CD4-positive, alpha-beta T cell (primary cell): ENCODE data around the gene FAM234A. TPM values are rescaled to one million over a fixed set of nuclear protein-coding genes. Genes with fewer than 3 reads are reported as not detected.

ENCODE experiments used
- ATAC-seq: fragments of 200-7000 bp; cut with Tn5 transposase; one replicate; pipeline ENCODE4 v1.10.0; 2022; ENCODE audit warnings: mild to moderate bottlenecking; ENCODE audit not compliant: poor library complexity
- CTCF ChIA-PET: fragments of 350-600 bp; sonication (Branson Sonifier 250); formaldehyde crosslinking; loops from one replicate; lab custom pipeline; 2021; ENCODE audit warnings: antibody characterized with exemption, inconsistent platforms; lab: Charles Lee
- POLR2A ChIA-PET: fragments of 350-600 bp; sonication (Branson Sonifier 250); formaldehyde crosslinking; loops from one replicate; lab custom pipeline; 2021; ENCODE audit warnings: antibody characterized with exemption, inconsistent platforms; lab: Charles Lee
- DNase-seq, 14 experiments: peaks; one replicate each; pipeline ENCODE4 v3.0.0-alpha.2; 2013 to 2020; ENCODE audit warnings: mixed read lengths in 2 of 14
- H3K27ac ChIP-seq, 2 donors: one replicate each; pipeline versions ENCODE4 v1.5.1 to v1.7.0; 2013; ENCODE audit warnings: low read length in 2 of 2, low read depth in 1 of 2, mild to moderate bottlenecking in 1 of 2
- H3K27me3 ChIP-seq, 2 experiments: 1 replicate in 1 of 2; 2 replicates in 1 of 2; pipeline versions ENCODE4 v1.6.1 to v1.7.0; 2013; ENCODE audit warnings: low read length in 2 of 2, control low read depth in 1 of 2, mild to moderate bottlenecking in 1 of 2, moderate library complexity in 1 of 2; ENCODE audit not compliant: insufficient read depth in 2 of 2, control insufficient read depth in 1 of 2
- H3K36me3 ChIP-seq: one replicate; pipeline ENCODE4 v1.6.1; 2013; ENCODE audit warnings: low read length, control low read depth; ENCODE audit not compliant: insufficient read depth
- H3K4me1 ChIP-seq: one replicate; pipeline ENCODE4 v1.6.1; 2013; ENCODE audit warnings: low read length, control low read depth; ENCODE audit not compliant: insufficient read depth
- H3K4me3 ChIP-seq: one replicate; pipeline ENCODE4 v1.5.1; 2013; ENCODE audit warnings: mild to moderate bottlenecking, low read length, moderate library complexity
- H3K9me3 ChIP-seq, 2 experiments: 1 replicate in 1 of 2; 2 replicates in 1 of 2; pipeline versions ENCODE4 v1.6.1 to v1.7.0; 2013; ENCODE audit warnings: low read length in 2 of 2, mild to moderate bottlenecking in 2 of 2, control low read depth in 1 of 2, moderate library complexity in 1 of 2; ENCODE audit not compliant: control insufficient read depth in 1 of 2, insufficient read depth in 1 of 2
- H3K27ac Mint-ChIP-seq: one replicate; pipeline ENCODE4 v1.8.0; 2020; ENCODE audit warnings: mixed read lengths
- H3K27me3 Mint-ChIP-seq: one replicate; pipeline ENCODE4 v1.8.0; 2021; ENCODE audit warnings: mixed read lengths
- H3K36me3 Mint-ChIP-seq: one replicate; pipeline ENCODE4 v1.8.0; 2021; ENCODE audit warnings: low read depth, mixed read lengths
- H3K4me1 Mint-ChIP-seq: one replicate; pipeline ENCODE4 v1.8.0; 2021; ENCODE audit warnings: low read depth, mixed read lengths
- H3K4me3 Mint-ChIP-seq: one replicate; pipeline ENCODE4 v1.8.0; 2020; ENCODE audit warnings: mild to moderate bottlenecking, mixed read lengths
- H3K9me3 Mint-ChIP-seq: one replicate; pipeline ENCODE4 v1.8.0; 2020; ENCODE audit warnings: mixed read lengths
- CTCF ChIP-seq: fragments of 200-600 bp; IDR thresholded peaks from one replicate; pipeline ENCODE4 v1.8.0; 2022; ENCODE audit warnings: antibody characterized with exemption, mild to moderate bottlenecking
- intact Hi-C, 2 experiments: fragments of 100-400 bp; cut with DNase I in 1 of 2; cut with micrococcal nuclease in 1 of 2; formaldehyde crosslinking; loops; one replicate each; pipeline versions ENCODE4 v1.15.1 to v1.9.0; 2023 to 2025; cut with DNase I, micrococcal nuclease
- total RNA-seq, 174 experiments: library from RNA in 2 of 174; stranded (reverse) in 2 of 174; gene quantifications; one replicate each; pipeline ENCODE4 v1.2.3 and lab custom pipeline; 2021 to 2026

FAM234A gene
- total RNA-seq, 2 experiments from 2014 or later, result 15.6 to 17.0 TPM

GRCh38 chr16:306911-307370 lies 72.3 kb downstream of the FAM234A start:
- no peak overlapping the region for H3K27ac ChIP-seq
- H3K4me1 Mint-ChIP-seq, result peaks cover 7% of the 10 kb centered on the region
- CTCF ChIA-PET, result no interaction called here
- DNase-seq (no peak), ATAC-seq (no peak)
- H3K4me3 ChIP-seq, result no peak overlapping the region
- H3K36me3 ChIP-seq, result peaks cover 71% of the 10 kb centered on the region
- no peaks in the 10 kb centered on the region for H3K9me3 ChIP-seq
- no peaks in the 10 kb centered on the region for H3K27me3 ChIP-seq
- POLR2A ChIA-PET, result no interaction called here
- no peak for TF ChIP-seq CTCF
- H3K27me3 Mint-ChIP-seq, result no peaks in the 10 kb centered on the region
- H3K27ac Mint-ChIP-seq, result no peak overlapping the region
- H3K9me3 Mint-ChIP-seq, result no peaks in the 10 kb centered on the region
- no peak overlapping the region for H3K4me3 Mint-ChIP-seq
- intact Hi-C loops, result no loop called here
- peaks cover 11% of the 10 kb centered on the region for H3K4me1 ChIP-seq
- H3K36me3 Mint-ChIP-seq, result peaks cover 45% of the 10 kb centered on the region

DNA sequence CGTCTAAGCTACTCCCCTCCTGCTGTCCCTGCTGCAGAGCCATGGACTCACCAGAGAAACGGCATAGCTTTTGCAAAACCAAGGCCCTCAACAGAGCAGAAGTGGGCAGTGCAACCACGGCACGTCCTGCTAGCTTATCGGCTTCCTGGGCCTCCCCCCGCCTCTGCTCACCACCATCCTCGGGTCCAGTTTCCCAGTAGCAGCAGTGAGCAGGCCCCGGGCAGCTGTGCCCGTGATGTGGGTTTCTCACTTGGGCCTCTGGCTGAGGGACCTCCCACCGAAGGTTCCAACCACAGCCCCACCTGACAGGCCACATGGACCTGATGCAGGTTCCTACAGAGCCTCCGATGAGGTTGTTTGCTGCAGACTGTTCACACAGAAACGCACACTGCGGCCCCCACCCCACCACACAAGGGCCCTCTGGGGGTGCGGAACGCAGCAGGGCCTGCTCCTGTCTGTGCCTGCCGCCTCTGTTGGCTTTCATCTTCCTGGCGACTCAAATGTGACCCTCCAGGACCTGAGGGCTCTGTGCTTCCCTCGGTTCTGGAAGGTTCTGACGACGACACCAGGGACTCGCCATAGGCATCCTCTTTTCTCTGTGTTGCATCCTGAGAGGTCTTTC lies 73.2 kb downstream of the FAM234A start:
- H3K4me3 ChIP-seq, result no peak overlapping the region
- ATAC-seq (no peak), DNase-seq (no peak)
- Mint-ChIP-seq H3K27me3 (no peaks in the 10 kb centered on the region), H3K36me3 (peaks cover 54% of the 10 kb centered on the region), H3K27ac (no peak overlapping the region), H3K4me1 (peaks cover 7% of the 10 kb centered on the region), H3K9me3 (no peaks in the 10 kb centered on the region), H3K4me3 (no peak overlapping the region)
- H3K36me3 ChIP-seq, result peaks cover 71% of the 10 kb centered on the region
- no peaks in the 10 kb centered on the region for H3K27me3 ChIP-seq
- ChIA-PET CTCF (no interaction called here), POLR2A (interaction anchor here (1.1 kb wide), 1 partner anchor 45 kb away, joined by 3 read pairs; no protein-coding TSS in a partner anchor)
- no peak for TF ChIP-seq CTCF
- H3K27ac ChIP-seq, result no peak overlapping the region
- no peaks in the 10 kb centered on the region for H3K9me3 ChIP-seq
- intact Hi-C loops, result no loop called here
- peaks cover 11% of the 10 kb centered on the region for H3K4me1 ChIP-seq

- Histone ChIP-seq H3K4me1 (peaks cover 11% of the 10 kb centered on the region), H3K4me3 (no peak overlapping the region), H3K27me3 (no peaks in the 10 kb centered on the region), H3K36me3 (peaks cover 73% of the 10 kb centered on the region), H3K27ac (no peak overlapping the region), H3K9me3 (no peaks in the 10 kb centered on the region)
- H3K27ac Mint-ChIP-seq, result no peak overlapping the region
- H3K4me3 Mint-ChIP-seq, result no peak overlapping the region
- ATAC-seq (peak; percentile 63), DNase-seq (peak in 5 of 14 experiments; percentile 11 to 52 (median 30))
- POLR2A ChIA-PET, result no interaction called here
- TF ChIP-seq CTCF, result no peak
- peaks cover 7% of the 10 kb centered on the region for H3K4me1 Mint-ChIP-seq
- H3K27me3 Mint-ChIP-seq, result no peaks in the 10 kb centered on the region
- no peaks in the 10 kb centered on the region for H3K9me3 Mint-ChIP-seq
- intact Hi-C loops, result no loop called here
- H3K36me3 Mint-ChIP-seq, result peaks cover 58% of the 10 kb centered on the region
- CTCF ChIA-PET, result no interaction called here
Observed at GRCh38 chr16:309476-309875, 74.9 kb downstream of the FAM234A start.
